ENCODE data around the gene CEBPZOS. TPM values are rescaled to one million over a fixed set of nuclear protein-coding genes. Genes with fewer than 3 reads are reported as not detected.

The CEBPZOS gene
- total RNA-seq, 1 donor from 2014 or later = 13.6 TPM

DNA sequence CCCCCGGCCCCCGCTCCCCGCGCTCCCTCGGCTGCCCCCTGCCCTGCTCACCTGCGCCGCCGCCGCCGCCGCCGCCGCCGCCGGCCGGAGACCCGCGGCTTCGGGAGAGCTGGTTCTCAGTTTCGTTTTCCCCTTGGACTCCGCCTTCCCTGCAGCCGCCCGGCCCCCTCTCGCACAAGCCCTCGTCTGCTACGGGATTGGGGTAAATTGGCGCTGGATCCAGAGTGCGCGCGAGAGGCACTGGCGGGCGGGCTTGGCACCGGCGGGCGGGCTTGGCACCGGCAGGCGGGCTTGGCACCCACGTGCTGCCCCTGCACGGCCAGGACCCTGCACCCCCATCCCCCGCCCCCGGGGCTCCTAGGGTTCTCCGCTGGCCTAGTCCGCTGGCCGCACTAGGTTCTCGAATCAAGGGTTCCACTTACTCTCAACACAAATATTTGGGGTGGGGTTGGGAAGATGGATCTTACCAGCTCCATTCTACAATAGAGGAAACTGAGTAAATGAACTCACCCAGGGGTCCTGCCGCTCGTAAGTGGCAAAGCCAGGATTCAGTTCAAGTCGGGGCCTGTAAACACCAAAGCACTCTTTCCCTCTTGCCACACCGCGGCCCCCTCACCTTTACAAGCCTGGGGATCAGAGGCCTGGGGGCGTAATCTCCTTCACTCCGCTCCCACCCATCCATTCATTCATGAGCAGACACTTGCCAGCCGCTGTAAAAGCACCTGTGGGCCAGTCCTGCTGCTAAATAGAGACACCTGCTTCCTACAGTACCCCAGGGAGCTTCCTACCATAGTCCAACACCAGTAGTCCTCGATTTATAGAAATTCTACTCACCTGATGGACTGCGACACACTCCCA, 39.2 kb upstream of the CEBPZOS start, which contains the start of gene EIF2AK2:
Gene EIF2AK2 (minus strand): TSS at position 124 of the 858 bp plus-strand sequence. CDS start 9,174 bp downstream, outside the sequence.
- Mint-ChIP-seq H3K9me3 (no peaks in the 10 kb centered on the region), H3K27ac (peak within 1 kb of the TSS; percentile 32), H3K4me1 (peaks cover 13% of the 10 kb centered on the region), H3K27me3 (ENCODE audit: insufficient read depth, low read depth) (peaks cover 6% of the 10 kb centered on the region), H3K36me3 (peaks cover 16% of the 10 kb centered on the region), H3K4me3 (peak within 1 kb of the TSS; percentile 91)
- H3K4me1 ChIP-seq = peaks cover 4% of the 10 kb centered on the region
- peaks cover 9% of the 10 kb centered on the region for H3K27me3 ChIP-seq
- H3K4me2 ChIP-seq = peak within 1 kb of the TSS; percentile 87
- DNase-seq (ENCODE audit: low spot score) = peak; percentile 89
- H3K27ac ChIP-seq = no peak within 1 kb of the TSS
- no peak for TF ChIP-seq EZH2phosphoT487 (IDR thresholded peaks at IDR 0.05)
- TF ChIP-seq, protein P1, sequence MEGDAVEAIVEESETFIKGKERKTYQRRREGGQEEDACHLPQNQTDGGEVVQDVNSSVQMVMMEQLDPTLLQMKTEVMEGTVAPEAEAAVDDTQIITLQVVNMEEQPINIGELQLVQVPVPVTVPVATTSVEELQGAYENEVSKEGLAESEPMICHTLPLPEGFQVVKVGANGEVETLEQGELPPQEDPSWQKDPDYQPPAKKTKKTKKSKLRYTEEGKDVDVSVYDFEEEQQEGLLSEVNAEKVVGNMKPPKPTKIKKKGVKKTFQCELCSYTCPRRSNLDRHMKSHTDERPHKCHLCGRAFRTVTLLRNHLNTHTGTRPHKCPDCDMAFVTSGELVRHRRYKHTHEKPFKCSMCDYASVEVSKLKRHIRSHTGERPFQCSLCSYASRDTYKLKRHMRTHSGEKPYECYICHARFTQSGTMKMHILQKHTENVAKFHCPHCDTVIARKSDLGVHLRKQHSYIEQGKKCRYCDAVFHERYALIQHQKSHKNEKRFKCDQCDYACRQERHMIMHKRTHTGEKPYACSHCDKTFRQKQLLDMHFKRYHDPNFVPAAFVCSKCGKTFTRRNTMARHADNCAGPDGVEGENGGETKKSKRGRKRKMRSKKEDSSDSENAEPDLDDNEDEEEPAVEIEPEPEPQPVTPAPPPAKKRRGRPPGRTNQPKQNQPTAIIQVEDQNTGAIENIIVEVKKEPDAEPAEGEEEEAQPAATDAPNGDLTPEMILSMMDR (IDR thresholded peaks at IDR 0.05) = no peak
- H3F3A ChIP-seq (ENCODE audit: low read depth) = no peaks in the 10 kb centered on the region
- H3K4me3 ChIP-seq = peak within 1 kb of the TSS; percentile 69
- no peaks in the 10 kb centered on the region for H4K20me1 ChIP-seq (ENCODE audit: low read depth)
- peaks cover 3% of the 10 kb centered on the region for H3K36me3 ChIP-seq
- H3K9ac ChIP-seq = peak within 1 kb of the TSS; percentile 48
- peak within 1 kb of the TSS; percentile 95 for H2AFZ ChIP-seq (replicated peaks)
- H3K9me3 ChIP-seq (ENCODE audit: low read depth) = no peaks in the 10 kb centered on the region
- H3K79me2 ChIP-seq (ENCODE audit: low read depth) = peaks cover 37% of the 10 kb centered on the region

- no peak overlapping the region for H3K4me2 ChIP-seq
- DNase-seq (ENCODE audit: low spot score) = no peak
- H3F3A ChIP-seq (ENCODE audit: low read depth) = no peaks in the 10 kb centered on the region
- no peak for TF ChIP-seq EZH2phosphoT487 (IDR thresholded peaks at IDR 0.05)
- TF ChIP-seq, protein P1 (IDR thresholded peaks at IDR 0.05) = no peak
- TF ChIP-seq EZH2 (IDR thresholded peaks at IDR 0.05) = no peak
- no peaks in the 10 kb centered on the region for H3K79me2 ChIP-seq (ENCODE audit: low read depth)
- peaks cover 26% of the 10 kb centered on the region for H3K9me3 Mint-ChIP-seq
- H3K27ac ChIP-seq = no peak overlapping the region
- no peaks in the 10 kb centered on the region for H3K27me3 ChIP-seq
- H3K36me3 Mint-ChIP-seq = peaks cover 6% of the 10 kb centered on the region
- no peaks in the 10 kb centered on the region for H3K4me1 ChIP-seq
- H3K4me1 Mint-ChIP-seq = no peaks in the 10 kb centered on the region
- peaks cover 2% of the 10 kb centered on the region for H3K27me3 Mint-ChIP-seq (ENCODE audit: insufficient read depth, low read depth)
- H3K4me3 ChIP-seq = no peak overlapping the region
- no peak overlapping the region for H3K4me3 Mint-ChIP-seq
- no peak overlapping the region for H2AFZ ChIP-seq (replicated peaks)
- no peaks in the 10 kb centered on the region for H4K20me1 ChIP-seq (ENCODE audit: low read depth)
- H3K36me3 ChIP-seq = peaks cover 7% of the 10 kb centered on the region
- no peak overlapping the region for H3K27ac Mint-ChIP-seq
- no peak overlapping the region for H3K9ac ChIP-seq
- peaks cover 8% of the 10 kb centered on the region for H3K9me3 ChIP-seq (ENCODE audit: low read depth)
Observed at GRCh38 chr2:37164757-37165156, 31.5 kb upstream of the CEBPZOS start.

DNA sequence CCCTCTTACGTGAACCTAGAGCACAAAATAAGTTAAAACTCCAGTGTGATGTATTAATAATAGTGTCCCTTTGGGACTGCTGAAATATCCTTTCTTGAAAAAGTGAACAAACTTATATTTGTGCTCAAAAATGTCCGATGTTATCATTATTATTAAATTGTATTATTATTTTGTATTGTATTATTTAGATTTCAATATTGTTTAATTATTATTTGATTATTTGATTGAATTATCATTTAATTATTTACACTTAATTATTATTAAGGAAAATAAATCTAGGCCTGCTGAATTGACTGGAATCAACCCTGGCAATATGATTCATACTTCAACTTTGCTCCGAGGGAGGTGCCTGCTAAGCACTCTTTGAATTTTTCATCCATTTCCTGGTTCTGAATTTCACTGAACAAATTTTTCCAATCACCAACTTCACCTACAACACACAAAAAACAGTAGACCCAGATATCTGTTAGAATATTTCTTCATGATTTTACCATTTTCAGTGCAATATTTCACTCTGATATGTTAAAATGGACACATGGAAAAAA, 28.6 kb upstream of the CEBPZOS start:
- DNase-seq (ENCODE audit: low spot score) = no peak
- H3F3A ChIP-seq (ENCODE audit: low read depth) = no peaks in the 10 kb centered on the region

More for the DNA sequence above, 28.6 kb upstream of the CEBPZOS start:
- TF ChIP-seq EZH2 (IDR thresholded peaks at IDR 0.05) (no peak), EZH2phosphoT487 (IDR thresholded peaks at IDR 0.05) (no peak)
- TF ChIP-seq, protein P1 (IDR thresholded peaks at IDR 0.05) = no peak
- Histone ChIP-seq H3K4me2 (no peak overlapping the region), H3K27me3 (no peaks in the 10 kb centered on the region), H3K9me3 (ENCODE audit: low read depth) (peaks cover 8% of the 10 kb centered on the region), H3K4me1 (no peaks in the 10 kb centered on the region), H4K20me1 (ENCODE audit: low read depth) (no peaks in the 10 kb centered on the region), H3K27ac (no peak overlapping the region), H2AFZ (replicated peaks) (no peak overlapping the region), H3K9ac (no peak overlapping the region), H3K36me3 (peaks cover 7% of the 10 kb centered on the region), H3K79me2 (ENCODE audit: low read depth) (no peaks in the 10 kb centered on the region), H3K4me3 (no peak overlapping the region)
- peaks cover 26% of the 10 kb centered on the region for H3K9me3 Mint-ChIP-seq
- H3K4me3 Mint-ChIP-seq = no peak overlapping the region
- H3K27me3 Mint-ChIP-seq (ENCODE audit: insufficient read depth, low read depth) = peaks cover 2% of the 10 kb centered on the region
- peaks cover 6% of the 10 kb centered on the region for H3K36me3 Mint-ChIP-seq
- H3K4me1 Mint-ChIP-seq = no peaks in the 10 kb centered on the region
- no peak overlapping the region for H3K27ac Mint-ChIP-seq

All from neural progenitor cell (in vitro differentiated cells).